HTR-8/SVneo (cell line): ENCODE data around the gene BSG.
"Not testable (repeated sequence)": the region's sequence is repeated elsewhere in the genome, so short reads cannot be mapped to it uniquely, and the experiment has no call there.

ENCODE experiments used
- DNase-seq: peaks from one replicate; pipeline ENCODE4 v3.0.0; 2011; ENCODE audit warnings: low spot score, mixed read lengths; ENCODE audit not compliant: insufficient read length
- FAIRE-seq: peaks from 2 replicates; lab custom pipeline; 2011; peaks lifted over from hg19 to GRCh38; lab: Jason Lieb, UNC

Gene BSG

DNA sequence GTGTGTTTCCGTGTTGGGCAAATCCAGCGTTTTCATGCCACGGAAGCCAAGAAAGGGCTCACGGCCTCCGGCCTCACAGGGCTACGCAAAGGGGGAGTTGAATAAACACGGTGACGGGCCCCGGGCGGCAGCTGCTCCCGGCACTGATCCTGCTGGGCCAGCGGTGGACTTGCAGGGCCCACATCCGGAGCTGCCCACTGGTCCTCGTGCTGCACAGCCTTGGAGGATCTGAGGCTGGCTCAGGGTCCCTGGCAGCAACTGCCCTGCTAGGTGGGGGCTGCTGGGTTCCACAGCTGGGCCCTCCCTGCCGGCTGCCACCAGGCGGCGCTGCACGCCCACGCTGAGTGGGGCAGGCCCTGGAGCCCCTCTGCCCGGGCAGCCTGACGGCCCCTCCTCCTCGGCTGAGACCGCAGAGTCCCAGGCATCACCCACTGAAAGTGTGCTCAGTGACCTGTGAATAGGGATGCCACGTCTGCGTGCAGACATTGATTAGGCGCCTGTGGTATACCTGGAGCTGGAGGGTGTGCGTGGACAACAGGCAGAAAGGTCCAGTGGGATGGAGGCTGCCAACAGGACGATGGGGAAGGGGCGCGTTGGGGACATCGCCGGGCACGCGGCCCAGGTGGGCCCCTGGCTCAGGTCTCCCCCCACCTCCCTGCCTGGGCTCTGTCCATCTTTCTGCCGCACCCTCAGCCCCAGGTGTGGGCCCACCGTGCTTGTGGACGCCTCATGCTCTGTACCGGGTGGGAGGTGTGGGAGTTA lies 12.0 kb downstream of the BSG start:
- FAIRE-seq (peak; percentile 77), DNase-seq (no peak)

DNA sequence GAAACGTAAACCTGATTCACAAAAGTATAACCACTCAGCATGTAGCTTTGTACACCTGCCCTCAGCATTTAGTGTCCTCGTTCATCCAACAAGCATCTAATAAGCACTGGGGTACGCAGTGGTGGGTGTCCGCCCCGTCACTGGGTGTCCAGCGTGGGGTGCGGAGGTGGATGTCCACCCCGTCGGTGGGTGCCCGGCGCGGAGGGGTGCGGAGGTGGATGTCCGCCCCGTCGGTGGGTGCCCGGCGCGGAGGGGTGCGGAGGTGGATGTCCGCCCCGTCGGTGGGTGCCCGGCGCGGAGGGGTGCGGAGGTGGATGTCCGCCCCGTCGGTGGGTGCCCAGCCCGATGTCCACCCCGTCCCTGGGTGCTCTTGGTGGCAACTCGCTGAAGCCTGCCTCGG lies 12.8 kb downstream of the BSG start:
- not testable (repeated sequence) for DNase-seq, FAIRE-seq

- no peak for FAIRE-seq
- DNase-seq = no peak
These were observed 13.2 kb downstream of the BSG start for GRCh38 chr19:585551-586110.

- DNase-seq (no peak), FAIRE-seq (no peak)
These were observed 15.8 kb downstream of the BSG start for GRCh38 chr19:588093-588740.

DNA sequence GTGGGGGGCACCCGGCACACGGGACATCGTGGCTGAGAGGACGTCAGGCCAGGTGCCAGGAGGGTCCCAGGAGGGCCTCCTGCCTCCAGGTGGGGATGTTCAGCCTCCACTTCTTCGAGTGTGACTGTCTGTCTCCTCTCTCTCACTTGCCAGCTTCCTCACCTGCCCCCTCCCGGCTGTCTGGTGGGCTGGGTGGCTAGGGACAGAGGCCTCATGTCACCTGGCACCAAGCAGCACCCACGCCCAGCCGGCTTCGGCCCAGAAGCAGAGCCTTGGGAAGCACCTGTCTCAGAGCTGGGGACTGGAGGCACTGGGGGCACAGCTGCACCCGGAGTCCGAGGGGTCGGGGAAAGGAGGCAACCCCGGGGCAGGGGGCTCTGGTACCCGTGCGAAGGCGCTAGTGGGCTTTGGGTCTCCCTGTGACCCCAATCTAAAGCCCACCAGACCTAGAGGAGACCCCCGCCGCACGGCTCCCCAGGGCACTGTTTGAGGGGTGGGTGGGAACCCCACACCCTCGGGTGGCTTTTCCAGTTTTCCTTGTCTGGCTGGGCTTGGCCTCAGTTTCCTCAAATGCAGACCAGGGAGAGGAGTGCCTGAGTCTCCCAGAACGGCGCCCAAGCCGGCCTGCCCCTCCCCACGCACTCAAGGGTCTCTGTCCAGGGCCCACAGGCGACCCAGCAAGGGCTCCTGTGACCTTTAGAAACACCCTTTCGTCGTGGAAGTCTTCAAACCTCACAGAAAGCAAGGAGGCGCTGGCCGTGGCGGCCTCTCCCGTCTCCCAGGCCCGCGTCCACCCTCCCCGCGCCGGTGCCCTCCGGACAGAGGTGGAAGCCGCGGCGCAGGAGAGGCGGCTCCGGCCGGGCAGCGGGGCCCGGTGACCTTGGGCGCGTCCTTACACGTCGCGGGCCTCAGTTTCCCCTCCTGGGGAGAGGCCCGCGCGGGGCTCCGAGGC lies 16.6 kb downstream of the BSG start:
- DNase-seq = no peak
- FAIRE-seq = no peak

DNA sequence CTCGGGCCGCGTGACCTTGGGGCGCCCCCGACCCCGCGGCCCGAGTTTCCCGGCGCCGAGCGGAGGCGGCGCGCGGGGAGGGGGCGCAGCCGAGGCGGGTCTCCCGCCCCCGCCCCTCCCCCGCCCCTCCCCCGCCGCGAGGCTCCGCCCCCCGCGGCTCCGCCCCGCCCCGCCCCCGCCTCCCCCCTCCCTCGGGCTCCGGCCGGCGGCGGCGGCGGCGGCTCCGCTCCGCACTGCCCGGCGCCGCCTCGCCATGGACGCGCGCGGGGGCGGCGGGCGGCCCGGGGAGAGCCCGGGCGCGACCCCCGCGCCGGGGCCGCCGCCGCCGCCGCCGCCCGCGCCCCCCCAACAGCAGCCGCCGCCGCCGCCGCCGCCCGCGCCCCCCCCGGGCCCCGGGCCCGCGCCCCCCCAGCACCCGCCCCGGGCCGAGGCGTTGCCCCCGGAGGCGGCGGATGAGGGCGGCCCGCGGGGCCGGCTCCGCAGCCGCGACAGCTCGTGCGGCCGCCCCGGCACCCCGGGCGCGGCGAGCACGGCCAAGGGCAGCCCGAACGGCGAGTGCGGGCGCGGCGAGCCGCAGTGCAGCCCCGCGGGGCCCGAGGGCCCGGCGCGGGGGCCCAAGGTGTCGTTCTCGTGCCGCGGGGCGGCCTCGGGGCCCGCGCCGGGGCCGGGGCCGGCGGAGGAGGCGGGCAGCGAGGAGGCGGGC lies 17.4 kb downstream of the BSG start, which contains the start of gene HCN2:
Gene HCN2 (plus strand): TSS at position 189 of the 703 bp plus-strand sequence. CDS start 65 bp downstream, at position 254.
- FAIRE-seq = no peak
- DNase-seq = no peak

- DNase-seq = no peak
- no peak for FAIRE-seq
These were observed 18.0 kb downstream of the BSG start for GRCh38 chr19:590396-590745.

GRCh38 chr19:590750-591098 lies 18.3 kb downstream of the BSG start:
- FAIRE-seq (no peak), DNase-seq (no peak)

- FAIRE-seq (no peak), DNase-seq (no peak)
These were observed 18.9 kb downstream of the BSG start for GRCh38 chr19:591099-591958.

DNA sequence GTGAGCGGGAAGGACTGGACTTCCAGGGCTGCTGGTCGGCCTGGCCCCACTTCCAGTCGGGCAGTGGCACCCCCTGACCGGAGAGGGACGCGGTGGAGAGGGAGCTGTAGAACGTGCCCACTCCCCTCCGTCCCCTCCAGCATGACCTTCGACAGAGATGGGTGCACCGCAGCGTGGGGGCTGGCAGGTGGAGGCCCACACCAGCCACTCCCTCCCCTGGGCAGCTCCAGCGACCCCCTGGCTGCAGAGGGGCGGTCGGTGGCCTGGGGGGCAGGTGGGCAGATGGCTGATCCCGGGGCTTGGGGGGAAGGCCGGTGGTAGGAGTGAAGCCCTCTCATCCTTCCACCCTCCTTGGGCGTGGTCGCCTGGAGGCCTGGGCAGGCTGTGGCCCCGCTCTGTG lies 19.7 kb downstream of the BSG start:
- DNase-seq = no peak
- FAIRE-seq = no peak

DNA sequence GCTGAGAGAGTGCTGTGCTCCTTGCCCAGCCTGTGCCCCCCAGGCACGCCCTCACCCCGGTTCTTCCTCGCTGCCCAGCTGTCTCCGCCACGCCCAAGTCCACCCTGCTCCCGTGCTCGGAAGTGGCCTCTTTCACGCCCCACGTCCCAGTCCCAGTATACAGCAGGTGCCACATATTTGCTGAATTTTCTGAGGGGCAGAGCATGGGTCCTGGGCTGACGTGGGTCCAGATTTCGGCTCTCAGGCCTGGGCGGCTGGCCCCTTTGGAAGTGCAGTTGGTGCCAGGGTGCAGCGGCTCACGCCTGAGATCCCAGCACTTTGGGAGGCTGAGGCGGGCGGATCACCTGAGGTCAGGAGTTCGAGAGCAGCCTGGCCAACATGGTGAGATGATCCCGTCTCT lies 20.7 kb downstream of the BSG start:
- DNase-seq = no peak
- FAIRE-seq = no peak

- DNase-seq (no peak), FAIRE-seq (no peak)
These were observed 21.1 kb downstream of the BSG start for GRCh38 chr19:593505-593904.

DNA sequence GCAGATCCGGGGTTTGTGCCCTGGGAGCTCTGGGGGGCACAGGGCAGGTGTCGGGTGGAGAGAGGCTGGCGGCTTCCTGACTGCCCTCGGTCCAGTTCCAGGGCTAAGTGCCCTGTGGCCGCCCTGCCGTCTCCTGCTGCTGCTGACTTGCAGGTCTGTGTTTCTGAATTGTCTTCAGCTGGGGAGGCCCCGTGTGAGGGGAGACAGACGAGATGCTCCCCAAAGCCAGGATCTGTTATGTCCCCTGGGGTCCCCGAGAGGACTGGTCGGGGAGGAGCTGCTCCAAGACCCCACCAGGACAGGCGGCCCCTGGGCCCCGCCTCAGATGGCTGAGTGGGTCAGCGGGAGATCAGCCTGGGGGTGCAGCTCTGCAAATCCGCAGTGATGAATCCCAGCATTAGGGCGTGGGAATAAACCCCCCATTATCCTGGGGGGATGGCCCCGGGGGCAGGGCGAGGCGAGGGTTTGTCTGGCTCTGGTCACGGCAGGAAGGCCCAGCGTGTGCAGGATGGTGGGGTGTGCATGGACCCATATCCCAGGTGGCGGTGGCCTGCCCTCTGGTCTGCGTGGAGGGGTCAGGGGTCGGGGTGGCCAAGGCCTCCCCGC lies 22.0 kb downstream of the BSG start:
- FAIRE-seq (no peak), DNase-seq (no peak)

GRCh38 chr19:595326-596262 lies 23.2 kb downstream of the BSG start:
- no peak for DNase-seq

GRCh38 chr19:596263-596655 lies 23.9 kb downstream of the BSG start:
- DNase-seq (no peak), FAIRE-seq (no peak)

More at GRCh38 chr19:595326-596262, 23.2 kb downstream of the BSG start:
- FAIRE-seq = no peak

DNA sequence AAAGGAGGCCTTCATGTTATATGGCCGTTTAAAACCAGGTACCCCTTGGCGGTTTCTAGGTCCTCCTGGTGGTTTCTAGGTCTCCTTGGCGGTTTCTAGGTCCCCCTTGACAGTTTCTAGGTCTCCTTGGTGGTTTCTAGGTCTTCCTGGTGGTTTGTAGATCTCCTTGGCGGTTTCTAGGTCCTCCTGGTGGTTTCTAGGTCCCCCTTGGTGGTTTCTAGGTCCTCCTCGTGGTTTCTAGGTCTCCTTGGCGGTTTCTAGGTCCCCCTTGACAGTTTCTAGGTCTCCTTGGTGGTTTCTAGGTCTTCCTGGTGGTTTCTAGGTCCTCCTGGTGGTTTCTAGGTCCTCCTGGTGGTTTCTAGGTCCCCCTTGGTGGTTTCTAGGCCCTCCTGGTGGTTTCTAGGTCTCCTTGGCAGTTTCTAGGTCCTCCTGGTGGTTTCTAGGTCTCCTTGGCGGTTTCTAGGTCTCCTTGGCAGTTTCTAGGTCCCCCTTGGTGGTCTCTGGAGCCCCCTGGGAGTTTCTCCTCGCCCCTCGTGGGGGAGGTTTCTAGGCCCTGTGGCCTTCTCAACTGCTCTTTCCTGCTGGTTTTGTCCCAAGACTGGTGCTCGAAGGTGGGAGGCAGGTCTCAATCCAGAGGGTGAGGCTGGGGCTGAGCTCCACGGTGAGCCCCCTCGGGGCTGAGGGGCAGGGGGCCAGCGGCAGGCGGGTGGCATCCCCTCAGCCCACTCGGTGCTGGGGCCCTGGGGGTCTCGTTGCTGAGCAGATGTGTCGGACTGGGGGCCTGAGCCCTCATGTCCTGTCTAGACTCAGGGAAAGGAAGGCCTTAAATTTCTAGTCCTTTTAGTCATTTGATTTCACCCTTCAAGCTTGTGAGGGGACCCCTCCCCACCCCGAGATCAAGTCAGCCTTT lies 25.3 kb downstream of the BSG start:
- DNase-seq = no peak
- no peak for FAIRE-seq

- FAIRE-seq (no peak), DNase-seq (no peak)
These were observed 28.9 kb downstream of the BSG start for GRCh38 chr19:601310-601709.
